ENCODE data around the gene SLC5A5. TPM values are rescaled to one million over a fixed set of nuclear protein-coding genes. Genes with fewer than 3 reads are reported as not detected.

The SLC5A5 gene
- total RNA-seq, 1 donor from 2014 or later, result 0.13 TPM

Other genes with a start within 250 kb of the SLC5A5 start
- 1.4 TPM for gene UNC13A, start 183.6 kb upstream of the SLC5A5 start, total RNA-seq
- gene MAP1S, start 152.5 kb upstream of the SLC5A5 start, total RNA-seq, result 61.6 TPM
- gene FCHO1, start 120.5 kb upstream of the SLC5A5 start, total RNA-seq, result 4.8 TPM
- gene B3GNT3, start 76.8 kb upstream of the SLC5A5 start, total RNA-seq, result 88.2 TPM
- gene INSL3, start 50.4 kb upstream of the SLC5A5 start, total RNA-seq, result not detected
- gene JAK3, start 24.0 kb upstream of the SLC5A5 start, total RNA-seq, result 16.8 TPM
- gene RPL18A, start 12.0 kb upstream of the SLC5A5 start, total RNA-seq, result 2,079 TPM
- 43.6 TPM for gene CCDC124, start 61.1 kb downstream of the SLC5A5 start, total RNA-seq
- gene KCNN1, start 95.2 kb downstream of the SLC5A5 start, total RNA-seq, result 0.34 TPM
- gene ARRDC2, start 136.2 kb downstream of the SLC5A5 start, total RNA-seq, result 32.9 TPM
- gene IL12RB1, start 215.0 kb downstream of the SLC5A5 start, total RNA-seq, result 1.6 TPM
- 12.4 TPM for gene MAST3, start 225.8 kb downstream of the SLC5A5 start, total RNA-seq